DOHH2 (cell line): Measurements from ENCODE around the gene CDH4.

Source experiments
- H3F3A ChIP-seq: fragments of 200-600 bp; sonication (generic), shearing (Covaris generic); 2 replicates; pipeline ENCODE4 v1.6.0; 2016; ENCODE audit warnings: antibody characterized with exemption, mild to moderate bottlenecking; ENCODE audit not compliant: control insufficient read depth, insufficient read depth
- H3K27ac ChIP-seq: fragments of 200-600 bp; sonication (generic); 2 replicates; pipeline ENCODE4 v1.5.1; 2014; ENCODE audit warnings: low read depth, mild to moderate bottlenecking, low read length, moderate library complexity
- H3K27me3 ChIP-seq: fragments of 200-600 bp; sonication (generic); 2 replicates; pipeline ENCODE4 v1.6.1; 2014; ENCODE audit warnings: mild to moderate bottlenecking, low read length, mixed read lengths; ENCODE audit not compliant: control insufficient read depth
- H3K36me3 ChIP-seq: fragments of 200-600 bp; sonication (generic); 2 replicates; pipeline ENCODE4 v1.6.1; 2014; ENCODE audit warnings: mild to moderate bottlenecking, low read length, moderate library complexity, mixed read lengths; ENCODE audit not compliant: control insufficient read depth
- H3K4me1 ChIP-seq: fragments of 200-600 bp; sonication (generic); 2 replicates; pipeline ENCODE4 v1.6.1; 2014; ENCODE audit warnings: mild to moderate bottlenecking, low read length, mixed read lengths; ENCODE audit not compliant: control insufficient read depth
- H3K4me2 ChIP-seq: fragments of 200-600 bp; sonication (generic); 2 replicates; pipeline ENCODE4 v1.6.0; 2014; ENCODE audit warnings: mild to moderate bottlenecking, low read length, moderate library complexity
- H3K4me3 ChIP-seq: fragments of 200-600 bp; sonication (generic); 2 replicates; pipeline ENCODE4 v1.5.1; 2014; ENCODE audit warnings: mild to moderate bottlenecking, low read length, mixed read lengths
- H3K79me2 ChIP-seq: fragments of 200-600 bp; sonication (generic); 2 replicates; pipeline ENCODE4 v1.6.1; 2014; ENCODE audit warnings: mild to moderate bottlenecking, low read length, mixed read lengths; ENCODE audit not compliant: control insufficient read depth
- H3K9me2 ChIP-seq: fragments of 200-600 bp; sonication (generic); replicated peaks from 2 replicates; pipeline ENCODE4 v1.6.1; 2014; ENCODE audit warnings: mild to moderate bottlenecking, low read length, mixed read lengths; ENCODE audit not compliant: control insufficient read depth
- H3K9me3 ChIP-seq: fragments of 200-600 bp; sonication (generic); 2 replicates; pipeline ENCODE4 v1.6.1; 2014; ENCODE audit warnings: antibody characterized with exemption, low read length, mixed read lengths; ENCODE audit not compliant: control insufficient read depth, insufficient read depth
- H4K20me1 ChIP-seq: fragments of 200-600 bp; sonication (generic); 2 replicates; pipeline ENCODE4 v1.6.0; 2014; ENCODE audit warnings: low read depth, mild to moderate bottlenecking, antibody characterized with exemption, low read length, moderate library complexity; ENCODE audit not compliant: control insufficient read depth, insufficient read depth
- CTCF ChIP-seq: fragments of 200-600 bp; sonication (generic); IDR thresholded peaks from one replicate; pipeline ENCODE4 v1.5.1; 2014; ENCODE audit warnings: antibody characterized with exemption, mild to moderate bottlenecking, low read depth, low read length; ENCODE audit not compliant: poor library complexity, severe bottlenecking
- EZH2phosphoT487 ChIP-seq: fragments of 200-600 bp; sonication (generic); IDR thresholded peaks from 2 replicates; pipeline ENCODE4 v1.6.1; 2017; ENCODE audit warnings: borderline replicate concordance, mild to moderate bottlenecking, antibody characterized with exemption, low read length, moderate library complexity, mixed read lengths

The CDH4 gene

GRCh38 chr20:61765081-61765870, 513.2 kb downstream of the CDH4 start:
- Histone ChIP-seq H3K4me3 (no peak overlapping the region), H3K4me2 (no peak overlapping the region), H3K36me3 (no peaks in the 10 kb centered on the region), H3K27ac (no peak overlapping the region), H3K27me3 (no peaks in the 10 kb centered on the region), H3K9me3 (no peaks in the 10 kb centered on the region), H3K4me1 (no peaks in the 10 kb centered on the region), H3F3A (no peaks in the 10 kb centered on the region), H3K79me2 (no peaks in the 10 kb centered on the region), H4K20me1 (no peaks in the 10 kb centered on the region), H3K9me2 (no peaks in the 10 kb centered on the region)
- TF ChIP-seq EZH2phosphoT487, result no peak
- no peak for TF ChIP-seq CTCF

GRCh38 chr20:61765871-61766654, 514.0 kb downstream of the CDH4 start:
- Histone ChIP-seq H3K36me3 (no peaks in the 10 kb centered on the region), H3K27ac (no peak overlapping the region), H3K9me2 (no peaks in the 10 kb centered on the region), H3K9me3 (no peaks in the 10 kb centered on the region), H3F3A (no peaks in the 10 kb centered on the region), H3K4me2 (no peak overlapping the region), H3K4me1 (no peaks in the 10 kb centered on the region), H4K20me1 (no peaks in the 10 kb centered on the region), H3K4me3 (no peak overlapping the region), H3K79me2 (no peaks in the 10 kb centered on the region), H3K27me3 (no peaks in the 10 kb centered on the region)
- no peak for TF ChIP-seq CTCF
- no peak for TF ChIP-seq EZH2phosphoT487

- no peak for TF ChIP-seq EZH2phosphoT487
- no peak for TF ChIP-seq CTCF
- H3F3A ChIP-seq, result no peaks in the 10 kb centered on the region
- H3K79me2 ChIP-seq, result no peaks in the 10 kb centered on the region
- H3K27me3 ChIP-seq, result no peaks in the 10 kb centered on the region
- no peaks in the 10 kb centered on the region for H3K4me1 ChIP-seq
- no peaks in the 10 kb centered on the region for H3K9me2 ChIP-seq
- H3K36me3 ChIP-seq, result no peaks in the 10 kb centered on the region
- H3K4me2 ChIP-seq, result no peak overlapping the region
- H3K27ac ChIP-seq, result no peak overlapping the region
- H3K4me3 ChIP-seq, result no peak overlapping the region
- no peaks in the 10 kb centered on the region for H4K20me1 ChIP-seq
- H3K9me3 ChIP-seq, result no peaks in the 10 kb centered on the region
Observed at GRCh38 chr20:61766921-61767610, 515.0 kb downstream of the CDH4 start.
